ENCODE results near the gene LSM14A.

LSM14A gene

DNA sequence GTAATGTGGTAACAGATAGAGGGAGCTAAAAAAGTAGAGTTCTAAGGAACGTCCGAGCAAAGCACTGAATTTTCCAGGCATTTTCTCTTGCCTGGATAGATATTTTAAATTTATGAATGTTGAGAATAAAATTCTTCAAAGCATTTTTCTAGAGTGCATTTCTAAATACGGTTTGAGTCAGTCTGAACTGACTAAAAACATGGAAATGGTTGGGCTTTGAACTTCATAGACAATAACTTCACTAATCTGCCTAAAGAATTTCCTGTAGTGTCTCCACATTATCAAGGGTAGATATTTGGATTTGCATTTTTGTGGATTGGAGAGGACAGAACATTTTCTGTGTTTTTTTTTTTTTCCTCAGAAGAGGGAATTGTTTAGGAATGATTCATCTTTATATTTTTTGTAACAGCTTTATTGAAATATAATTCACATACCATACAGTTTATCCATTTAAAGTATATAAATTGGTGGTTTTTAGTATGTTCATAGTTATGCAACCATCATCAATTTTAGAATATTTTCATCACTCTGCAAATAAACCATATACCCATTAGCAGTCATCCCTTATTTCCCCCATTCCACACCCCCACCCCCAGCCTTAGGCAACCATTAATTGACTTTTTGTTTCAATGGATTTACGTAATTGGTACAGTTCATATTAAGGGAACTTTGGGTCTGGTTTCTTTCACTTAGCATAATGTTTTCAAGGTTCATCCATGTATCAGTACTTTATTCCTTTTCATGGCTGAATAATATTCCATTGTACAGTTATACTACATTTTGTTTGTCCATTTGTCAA, 102.7 kb downstream of the LSM14A start:
- TF ChIP-seq, protein P1, sequence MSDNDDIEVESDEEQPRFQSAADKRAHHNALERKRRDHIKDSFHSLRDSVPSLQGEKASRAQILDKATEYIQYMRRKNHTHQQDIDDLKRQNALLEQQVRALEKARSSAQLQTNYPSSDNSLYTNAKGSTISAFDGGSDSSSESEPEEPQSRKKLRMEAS (IDR thresholded peaks at IDR 0.05; ENCODE audit: low read depth, low read length) = no peak
- TF ChIP-seq, protein P2, sequence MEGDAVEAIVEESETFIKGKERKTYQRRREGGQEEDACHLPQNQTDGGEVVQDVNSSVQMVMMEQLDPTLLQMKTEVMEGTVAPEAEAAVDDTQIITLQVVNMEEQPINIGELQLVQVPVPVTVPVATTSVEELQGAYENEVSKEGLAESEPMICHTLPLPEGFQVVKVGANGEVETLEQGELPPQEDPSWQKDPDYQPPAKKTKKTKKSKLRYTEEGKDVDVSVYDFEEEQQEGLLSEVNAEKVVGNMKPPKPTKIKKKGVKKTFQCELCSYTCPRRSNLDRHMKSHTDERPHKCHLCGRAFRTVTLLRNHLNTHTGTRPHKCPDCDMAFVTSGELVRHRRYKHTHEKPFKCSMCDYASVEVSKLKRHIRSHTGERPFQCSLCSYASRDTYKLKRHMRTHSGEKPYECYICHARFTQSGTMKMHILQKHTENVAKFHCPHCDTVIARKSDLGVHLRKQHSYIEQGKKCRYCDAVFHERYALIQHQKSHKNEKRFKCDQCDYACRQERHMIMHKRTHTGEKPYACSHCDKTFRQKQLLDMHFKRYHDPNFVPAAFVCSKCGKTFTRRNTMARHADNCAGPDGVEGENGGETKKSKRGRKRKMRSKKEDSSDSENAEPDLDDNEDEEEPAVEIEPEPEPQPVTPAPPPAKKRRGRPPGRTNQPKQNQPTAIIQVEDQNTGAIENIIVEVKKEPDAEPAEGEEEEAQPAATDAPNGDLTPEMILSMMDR (IDR thresholded peaks at IDR 0.05; ENCODE audit: low read depth, low read length) = no peak
- TF ChIP-seq MYC (IDR thresholded peaks at IDR 0.05; ENCODE audit: low read depth, low read length) (no peak), POLR2A (IDR thresholded peaks at IDR 0.05; ENCODE audit: extremely low read depth, insufficient read length) (no peak)
- H3K4me3 ChIP-seq (ENCODE audit: low read depth, low read length) = no peak overlapping the region
- no peak for DNase-seq (ENCODE audit: low read depth)

DNA sequence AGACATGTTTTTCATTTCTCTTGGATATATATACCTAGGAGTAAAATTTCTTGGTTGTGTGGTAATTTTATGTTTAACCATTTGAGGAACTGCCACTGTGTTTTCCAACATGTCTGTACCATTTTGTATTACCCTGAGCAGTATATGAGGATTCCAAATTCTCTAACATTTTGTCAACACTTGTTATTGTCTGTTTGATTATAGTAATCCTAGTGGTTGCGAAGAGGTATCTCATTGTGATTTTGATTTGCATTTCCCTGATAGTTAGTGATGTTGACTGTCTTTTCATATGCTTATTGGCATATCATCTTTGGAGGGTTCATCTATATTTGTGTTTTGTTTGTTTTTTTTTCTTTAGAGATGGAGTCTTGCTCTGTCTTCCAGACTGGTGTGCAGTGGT, 103.4 kb downstream of the LSM14A start:
- no peak overlapping the region for H3K4me3 ChIP-seq (ENCODE audit: low read depth, low read length)
- DNase-seq (ENCODE audit: low read depth) = no peak
- TF ChIP-seq, protein P2 (IDR thresholded peaks at IDR 0.05; ENCODE audit: low read depth, low read length) = no peak
- TF ChIP-seq POLR2A (IDR thresholded peaks at IDR 0.05; ENCODE audit: extremely low read depth, insufficient read length) (no peak), MYC (IDR thresholded peaks at IDR 0.05; ENCODE audit: low read depth, low read length) (no peak)
- TF ChIP-seq, protein P1 (IDR thresholded peaks at IDR 0.05; ENCODE audit: low read depth, low read length) = no peak

DNA sequence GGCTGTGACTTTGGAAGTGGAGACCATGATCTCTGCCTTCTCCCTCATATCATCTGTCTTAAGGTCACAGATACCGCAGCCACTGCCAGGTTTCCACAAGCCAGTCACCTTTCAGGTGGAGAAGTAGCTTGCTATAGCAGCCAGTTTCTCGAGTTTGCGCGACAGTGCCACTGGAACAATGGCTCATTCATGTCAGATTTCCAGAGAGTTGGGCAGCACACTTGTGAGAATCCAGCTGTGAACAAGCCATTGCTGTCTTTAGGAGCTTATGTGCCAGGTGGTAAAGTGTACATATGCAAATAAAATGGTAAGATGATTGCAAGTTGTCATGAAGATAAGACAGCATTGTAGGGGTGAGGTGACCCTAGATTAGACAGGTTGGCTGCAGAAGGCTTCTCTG, 104.3 kb downstream of the LSM14A start:
- H3K4me3 ChIP-seq (ENCODE audit: low read depth, low read length) = no peak overlapping the region
- DNase-seq (ENCODE audit: low read depth) = no peak
- TF ChIP-seq, protein P2 (IDR thresholded peaks at IDR 0.05; ENCODE audit: low read depth, low read length) = no peak
- TF ChIP-seq, protein P1 (IDR thresholded peaks at IDR 0.05; ENCODE audit: low read depth, low read length) = no peak
- TF ChIP-seq MYC (IDR thresholded peaks at IDR 0.05; ENCODE audit: low read depth, low read length) (no peak), POLR2A (IDR thresholded peaks at IDR 0.05; ENCODE audit: extremely low read depth, insufficient read length) (no peak)

DNA sequence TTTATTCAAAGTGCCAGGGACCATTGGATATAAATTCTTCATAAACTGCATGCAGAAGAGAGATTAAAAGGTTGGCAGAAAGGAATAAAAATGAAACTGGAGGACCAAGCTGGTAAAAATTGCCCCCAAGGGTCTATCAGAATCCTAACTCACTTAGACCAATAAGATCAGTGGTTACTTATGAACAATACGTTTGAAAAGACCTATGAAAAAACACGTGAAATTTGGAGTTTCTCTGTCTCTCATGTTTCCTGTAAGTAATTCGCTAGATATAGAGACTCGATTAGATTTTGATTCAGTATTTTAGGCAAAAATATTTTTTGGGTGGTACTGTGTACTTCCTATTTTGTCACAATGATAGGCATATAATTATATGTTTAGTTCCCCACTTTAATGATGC, 104.9 kb downstream of the LSM14A start:
- no peak for DNase-seq (ENCODE audit: low read depth)
- TF ChIP-seq, protein P1 (IDR thresholded peaks at IDR 0.05; ENCODE audit: low read depth, low read length) = no peak
- TF ChIP-seq POLR2A (IDR thresholded peaks at IDR 0.05; ENCODE audit: extremely low read depth, insufficient read length) = no peak
- TF ChIP-seq MYC (IDR thresholded peaks at IDR 0.05; ENCODE audit: low read depth, low read length) = no peak
- TF ChIP-seq, protein P2 (IDR thresholded peaks at IDR 0.05; ENCODE audit: low read depth, low read length) = no peak
- no peak overlapping the region for H3K4me3 ChIP-seq (ENCODE audit: low read depth, low read length)

DNA sequence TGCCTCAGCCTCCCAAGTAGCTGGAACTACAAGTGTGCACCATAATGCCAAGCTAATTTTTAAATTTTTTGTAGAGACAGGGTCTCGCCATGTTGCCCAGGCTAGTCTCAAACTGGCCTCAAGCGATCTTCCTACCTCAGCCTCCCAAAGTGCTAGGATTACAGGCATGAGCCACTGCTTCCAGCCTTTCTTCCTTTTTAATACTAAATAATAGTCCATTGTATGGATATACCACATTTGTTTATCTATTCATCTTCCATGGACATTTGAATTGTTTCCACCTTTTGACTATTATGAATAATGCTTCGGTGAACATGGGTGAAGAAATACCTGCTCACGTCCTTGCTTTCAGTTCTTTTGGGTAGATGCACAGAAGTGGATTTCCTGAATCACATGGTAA, 106.5 kb downstream of the LSM14A start:
- H3K4me3 ChIP-seq (ENCODE audit: low read depth, low read length) = no peak overlapping the region
- no peak for DNase-seq (ENCODE audit: low read depth)
- TF ChIP-seq, protein P2 (IDR thresholded peaks at IDR 0.05; ENCODE audit: low read depth, low read length) = no peak
- no peak for TF ChIP-seq POLR2A (IDR thresholded peaks at IDR 0.05; ENCODE audit: extremely low read depth, insufficient read length)
- TF ChIP-seq, protein P1 (IDR thresholded peaks at IDR 0.05; ENCODE audit: low read depth, low read length) = no peak
- TF ChIP-seq MYC (IDR thresholded peaks at IDR 0.05; ENCODE audit: low read depth, low read length) = no peak

Measured in NB4 (cell line).